Measurements from ENCODE around the gene DCBLD2. TPM values are rescaled to one million over a fixed set of nuclear protein-coding genes. Genes with fewer than 3 reads are reported as not detected.

The DCBLD2 gene
- total RNA-seq, 1 donor: 300 TPM

- H3K4me3 ChIP-seq (ENCODE audit: low read depth, low read length): no peak overlapping the region
- TF ChIP-seq CTCF (IDR thresholded peaks at IDR 0.05; ENCODE audit: insufficient read depth, low read depth, low read length): no peak
- DNase-seq (ENCODE audit: low read depth): no peak
These were observed 102.0 kb downstream of the DCBLD2 start for GRCh38 chr3:98799479-98799878.

DNA sequence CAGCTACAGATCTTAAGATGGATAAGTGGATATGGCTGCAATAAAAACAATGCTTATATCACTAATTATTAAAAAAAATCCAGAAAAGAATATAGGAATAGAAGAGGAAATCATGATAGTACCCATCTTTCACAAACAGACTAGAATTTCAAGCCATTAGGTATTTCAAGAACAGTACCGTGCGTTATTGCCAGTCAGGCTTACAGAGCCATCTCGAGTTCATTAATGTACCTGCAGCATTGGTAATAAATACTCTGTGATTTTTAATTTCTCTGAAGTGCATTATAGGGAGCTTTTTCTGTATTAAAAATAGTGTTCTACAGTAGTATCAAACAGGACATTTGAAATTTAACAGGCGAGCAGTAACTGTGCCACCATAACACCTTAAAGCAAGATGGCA lies 102.7 kb downstream of the DCBLD2 start:
- H3K4me3 ChIP-seq (ENCODE audit: low read depth, low read length): no peak overlapping the region
- TF ChIP-seq CTCF (IDR thresholded peaks at IDR 0.05; ENCODE audit: insufficient read depth, low read depth, low read length): no peak
- no peak for DNase-seq (ENCODE audit: low read depth)

GRCh38 chr3:98797905-98798304 lies 103.6 kb downstream of the DCBLD2 start:
- TF ChIP-seq CTCF (IDR thresholded peaks at IDR 0.05; ENCODE audit: insufficient read depth, low read depth, low read length): no peak
- DNase-seq (ENCODE audit: low read depth): no peak
- no peak overlapping the region for H3K4me3 ChIP-seq (ENCODE audit: low read depth, low read length)

DNA sequence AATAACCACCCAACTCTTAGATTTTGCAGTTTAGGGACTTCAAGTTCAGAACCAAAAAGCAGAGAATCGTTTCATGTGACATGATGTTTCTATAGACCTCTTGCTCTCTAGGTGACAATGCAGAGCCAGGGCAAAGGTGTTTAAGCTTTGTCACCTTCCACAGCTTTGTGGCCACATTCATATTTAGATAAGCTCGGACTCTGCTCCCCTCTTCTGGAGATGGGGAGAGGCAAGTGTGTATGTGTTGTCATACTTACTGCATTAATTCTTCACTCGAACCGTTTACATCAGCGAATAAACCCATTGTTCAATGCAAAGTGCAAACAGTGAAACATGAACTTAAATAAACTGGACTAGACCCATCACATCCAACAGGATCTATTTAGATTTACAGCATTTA lies 105.2 kb downstream of the DCBLD2 start:
- no peak for DNase-seq (ENCODE audit: low read depth)
- TF ChIP-seq CTCF (IDR thresholded peaks at IDR 0.05; ENCODE audit: insufficient read depth, low read depth, low read length): no peak
- no peak overlapping the region for H3K4me3 ChIP-seq (ENCODE audit: low read depth, low read length)

GRCh38 chr3:98793971-98794370 lies 107.5 kb downstream of the DCBLD2 start:
- H3K4me3 ChIP-seq (ENCODE audit: low read depth, low read length): no peak overlapping the region
- peak; percentile 60 for DNase-seq (ENCODE audit: low read depth)
- no peak for TF ChIP-seq CTCF (IDR thresholded peaks at IDR 0.05; ENCODE audit: insufficient read depth, low read depth, low read length)

DNA sequence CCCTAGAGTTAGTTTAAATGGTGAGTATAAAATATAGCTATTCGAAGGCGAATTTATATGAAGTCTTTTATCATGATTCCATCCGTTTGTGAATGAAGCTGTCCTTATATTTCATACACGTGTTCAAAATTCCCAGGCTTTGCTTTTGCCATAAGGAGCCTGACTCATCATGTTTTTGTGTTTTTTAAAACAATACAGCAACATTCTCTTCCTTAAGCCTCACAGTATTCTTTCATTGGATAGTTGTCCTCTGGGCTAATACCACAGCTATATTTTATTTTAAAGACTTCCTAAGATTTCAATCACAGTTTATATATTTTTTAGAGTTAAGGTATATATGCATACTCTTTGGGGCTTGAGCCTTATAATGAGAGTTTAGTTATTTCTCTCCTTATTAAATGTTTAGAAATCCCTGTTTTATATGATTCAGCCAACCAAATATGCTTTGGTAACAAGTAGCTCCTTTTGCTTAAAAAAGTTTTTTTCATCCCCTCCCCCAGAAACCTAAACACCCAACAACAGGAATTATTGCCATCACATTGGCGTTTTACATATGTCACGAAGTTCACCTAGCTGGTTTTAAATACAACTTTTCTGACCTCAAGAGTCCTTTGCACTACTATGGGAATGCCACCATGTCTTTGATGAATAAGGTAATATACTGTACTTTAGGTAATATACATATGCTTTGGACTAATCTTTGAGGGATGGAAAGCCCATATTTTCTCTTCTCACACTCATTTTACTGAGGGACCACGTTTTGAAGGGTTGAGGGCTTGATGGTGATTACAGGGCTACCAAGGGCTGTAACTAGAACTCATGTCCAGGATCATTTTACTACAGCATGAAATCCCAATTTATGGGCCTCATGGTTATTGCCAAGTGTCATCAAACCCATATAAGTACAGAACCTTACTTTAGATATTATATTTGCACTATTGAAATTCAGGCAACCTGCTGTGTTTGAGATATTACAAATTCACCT lies 109.9 kb downstream of the DCBLD2 start:
- peak; percentile 56 for DNase-seq (ENCODE audit: low read depth)
- no peak overlapping the region for H3K4me3 ChIP-seq (ENCODE audit: low read depth, low read length)
- TF ChIP-seq CTCF (IDR thresholded peaks at IDR 0.05; ENCODE audit: insufficient read depth, low read depth, low read length): no peak
